GM12892 (cell line): ENCODE results near the gene FKTN.

Experiments
- POLR2A ChIP-seq: IDR thresholded peaks from 2 replicates; pipeline ENCODE4 v1.6.1; 2011; ENCODE audit warnings: low read depth, low read length, control low read depth
- TAF1 ChIP-seq: IDR thresholded peaks from 2 replicates; pipeline ENCODE4 v1.6.1; 2011; ENCODE audit warnings: low read depth, mild to moderate bottlenecking, control low read depth, low read length, borderline replicate concordance

DNA sequence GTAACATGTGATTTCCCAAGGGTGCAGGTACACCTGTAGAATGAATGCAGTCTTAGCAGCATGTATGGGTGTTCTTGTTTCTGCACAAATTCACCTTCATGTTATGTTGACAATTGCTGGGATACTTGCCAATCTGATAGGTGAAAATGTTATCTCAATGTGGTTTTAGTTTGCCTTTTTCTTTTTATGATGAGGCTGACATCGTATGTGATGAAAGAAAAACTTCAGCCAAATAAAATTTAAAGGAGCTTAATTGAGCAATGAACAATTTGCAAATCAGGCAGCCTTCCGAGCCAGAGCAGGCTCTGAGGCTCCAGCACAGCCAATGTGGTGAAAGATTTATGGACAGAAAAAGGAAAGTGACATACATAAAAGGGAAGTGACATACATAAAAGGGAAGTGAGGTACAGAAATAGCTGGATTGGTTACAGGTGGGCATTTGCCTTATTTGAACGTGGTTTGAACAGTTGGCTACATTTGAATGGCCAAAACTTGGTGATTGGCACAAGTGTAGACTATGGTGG lies 114.8 kb downstream of the FKTN start:
- no peak for TF ChIP-seq POLR2A
- no peak for TF ChIP-seq TAF1
